Iris pigment epithelial cell (primary cell): ENCODE data around the gene RNF212.
"Not testable (repeated sequence)": the region's sequence is repeated elsewhere in the genome, so short reads cannot be mapped to it uniquely, and the experiment has no call there.

Source experiments
- DNase-seq: peaks from one replicate; pipeline ENCODE4 v3.0.0-alpha.2; 2011; ENCODE audit warnings: low read depth

RNF212 gene

GRCh38 chr4:1113311-1114009 lies at the start of gene RNF212:
Gene RNF212 (minus strand): TSS chr4:1113564. CDS start chr4:1113464, 100 bp downstream.
- DNase-seq, result no peak

GRCh38 chr4:1160351-1160750 lies 47.0 kb upstream of the RNF212 start:
- DNase-seq, result no peak

- no peak for DNase-seq
These were observed 42.7 kb upstream of the RNF212 start for GRCh38 chr4:1156069-1156468.

GRCh38 chr4:1155314-1155713 lies 42.0 kb upstream of the RNF212 start:
- no peak for DNase-seq

GRCh38 chr4:1154523-1155182 lies 41.3 kb upstream of the RNF212 start:
- DNase-seq, result no peak

- no peak for DNase-seq
These were observed 40.8 kb upstream of the RNF212 start for GRCh38 chr4:1154126-1154522.

GRCh38 chr4:1153567-1154090 lies 40.3 kb upstream of the RNF212 start:
- DNase-seq, result no peak

GRCh38 chr4:1152290-1152689 lies 38.9 kb upstream of the RNF212 start:
- no peak for DNase-seq

- no peak for DNase-seq
These were observed 38.2 kb upstream of the RNF212 start for GRCh38 chr4:1151541-1151940.

GRCh38 chr4:1150875-1151274 lies 37.5 kb upstream of the RNF212 start:
- DNase-seq, result no peak

- no peak for DNase-seq
These were observed 26.5 kb upstream of the RNF212 start for GRCh38 chr4:1139860-1140259.

- DNase-seq, result peak; percentile 20
These were observed 24.5 kb upstream of the RNF212 start for GRCh38 chr4:1137850-1138249.

GRCh38 chr4:1137063-1137776 lies 23.9 kb upstream of the RNF212 start:
- no peak for DNase-seq

- no peak for DNase-seq
These were observed 22.7 kb upstream of the RNF212 start for GRCh38 chr4:1136048-1136447.

- no peak for DNase-seq
These were observed 19.7 kb upstream of the RNF212 start for GRCh38 chr4:1133033-1133432.

GRCh38 chr4:1130316-1131186 lies 17.2 kb upstream of the RNF212 start:
- peak; percentile 75 for DNase-seq

- no peak for DNase-seq
These were observed 13.1 kb upstream of the RNF212 start for GRCh38 chr4:1126506-1126905.

GRCh38 chr4:1125466-1125865 lies 12.1 kb upstream of the RNF212 start:
- DNase-seq, result not testable (repeated sequence)

- DNase-seq, result no peak
These were observed 11.5 kb upstream of the RNF212 start for GRCh38 chr4:1124818-1125217.

GRCh38 chr4:1122505-1122904 lies 9.1 kb upstream of the RNF212 start:
- DNase-seq, result no peak

GRCh38 chr4:1116838-1117237 lies 3.5 kb upstream of the RNF212 start:
- DNase-seq, result no peak
